Fibroblast of pulmonary artery (primary cell): Measurements from ENCODE around the gene PPM1F.

Source experiments
- DNase-seq: peaks from one replicate; pipeline ENCODE4 v3.0.0-alpha.2; 2010; ENCODE audit warnings: low read depth
- H3K4me3 ChIP-seq: replicated peaks from 2 replicates; pipeline ENCODE4 v1.5.1; 2011; ENCODE audit warnings: low read depth, mild to moderate bottlenecking, control low read depth, low read length, moderate library complexity
- TF ChIP-seq, protein P1 (sequence below): IDR thresholded peaks from 2 replicates; pipeline ENCODE4 v1.5.1; 2011; ENCODE audit warnings: mild to moderate bottlenecking, control low read depth, low read length, inconsistent platforms; ENCODE audit errors: missing control alignments

The PPM1F gene

DNA sequence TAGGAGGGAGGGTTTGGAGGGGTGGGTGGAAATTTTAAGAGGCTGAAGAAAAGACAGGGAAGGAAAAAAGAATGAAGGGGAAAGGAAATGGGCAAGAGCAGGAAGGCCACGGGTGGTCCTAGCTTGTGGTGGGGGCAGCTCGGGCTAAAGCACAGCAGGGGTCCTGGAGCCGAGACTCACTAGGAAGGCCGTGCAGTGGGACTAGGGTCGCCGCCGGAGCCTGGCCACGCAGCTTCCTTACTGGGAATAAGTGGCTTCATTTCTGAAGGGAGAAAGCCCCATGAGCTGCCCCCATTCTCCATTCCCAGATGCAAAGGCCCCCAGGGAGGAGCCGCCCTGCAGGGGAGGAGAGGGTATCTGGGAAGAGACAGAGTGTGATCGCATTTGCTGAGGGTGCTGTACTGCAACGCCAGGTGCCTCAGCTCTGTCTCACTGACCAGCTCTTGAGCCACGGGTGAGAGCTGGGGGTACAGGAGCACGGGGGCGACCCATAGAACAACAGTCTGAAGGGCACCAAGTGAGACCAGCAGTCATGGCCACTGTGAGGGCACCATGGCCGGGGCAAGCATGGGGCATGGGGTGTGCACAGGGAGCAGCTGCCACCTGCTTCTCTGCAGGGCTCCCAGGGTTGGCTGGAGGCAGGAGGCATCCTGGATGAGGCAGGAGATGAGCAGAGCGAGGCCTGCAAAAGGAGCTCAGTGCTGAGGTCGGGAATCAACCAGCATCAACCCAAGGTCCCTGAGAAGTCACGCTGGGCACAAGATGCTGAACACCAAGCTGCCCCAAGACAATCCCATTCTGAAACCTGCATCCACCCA, 18.4 kb upstream of the PPM1F start:
- H3K4me3 ChIP-seq, result no peak overlapping the region
- DNase-seq, result no peak
- TF ChIP-seq, protein P1, sequence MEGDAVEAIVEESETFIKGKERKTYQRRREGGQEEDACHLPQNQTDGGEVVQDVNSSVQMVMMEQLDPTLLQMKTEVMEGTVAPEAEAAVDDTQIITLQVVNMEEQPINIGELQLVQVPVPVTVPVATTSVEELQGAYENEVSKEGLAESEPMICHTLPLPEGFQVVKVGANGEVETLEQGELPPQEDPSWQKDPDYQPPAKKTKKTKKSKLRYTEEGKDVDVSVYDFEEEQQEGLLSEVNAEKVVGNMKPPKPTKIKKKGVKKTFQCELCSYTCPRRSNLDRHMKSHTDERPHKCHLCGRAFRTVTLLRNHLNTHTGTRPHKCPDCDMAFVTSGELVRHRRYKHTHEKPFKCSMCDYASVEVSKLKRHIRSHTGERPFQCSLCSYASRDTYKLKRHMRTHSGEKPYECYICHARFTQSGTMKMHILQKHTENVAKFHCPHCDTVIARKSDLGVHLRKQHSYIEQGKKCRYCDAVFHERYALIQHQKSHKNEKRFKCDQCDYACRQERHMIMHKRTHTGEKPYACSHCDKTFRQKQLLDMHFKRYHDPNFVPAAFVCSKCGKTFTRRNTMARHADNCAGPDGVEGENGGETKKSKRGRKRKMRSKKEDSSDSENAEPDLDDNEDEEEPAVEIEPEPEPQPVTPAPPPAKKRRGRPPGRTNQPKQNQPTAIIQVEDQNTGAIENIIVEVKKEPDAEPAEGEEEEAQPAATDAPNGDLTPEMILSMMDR, result no peak

DNA sequence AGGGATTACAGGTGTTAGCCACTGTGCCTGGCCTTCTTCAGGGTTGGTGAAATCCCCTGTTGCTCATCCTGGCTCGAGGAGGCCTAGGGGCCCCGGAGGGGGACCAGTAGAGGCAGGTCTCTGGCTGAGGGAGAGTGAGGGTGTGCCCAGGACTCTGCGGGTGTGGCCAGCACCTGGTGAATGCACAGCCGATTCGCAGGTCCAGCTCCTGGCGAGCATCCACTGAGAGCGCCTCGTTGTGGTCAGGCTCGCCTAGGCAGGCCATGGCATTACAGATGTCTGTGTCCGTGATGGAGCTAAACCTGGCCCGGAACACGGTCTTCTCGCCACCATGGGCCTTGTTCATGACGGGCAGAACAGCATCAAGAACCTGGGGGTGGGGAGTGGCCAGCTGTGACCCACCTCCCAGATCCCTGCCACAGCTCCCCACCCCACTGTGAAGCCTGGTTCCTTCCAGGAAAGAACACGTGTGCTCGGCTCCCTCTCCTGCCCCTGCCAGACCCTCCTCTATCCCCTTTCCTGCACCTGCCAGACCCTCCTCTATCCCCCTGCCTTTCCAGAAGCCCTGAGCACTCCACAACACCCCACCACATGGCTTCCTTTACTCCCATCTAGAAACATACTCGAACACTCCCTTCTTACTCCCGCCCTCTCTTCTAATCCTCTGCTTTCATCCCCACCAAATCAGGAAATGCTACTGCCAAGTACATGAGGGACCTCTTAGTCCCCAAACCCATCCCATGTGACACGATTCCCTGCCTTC, 17.6 kb upstream of the PPM1F start:
- no peak overlapping the region for H3K4me3 ChIP-seq
- no peak for DNase-seq
- TF ChIP-seq, protein P1, result no peak

DNA sequence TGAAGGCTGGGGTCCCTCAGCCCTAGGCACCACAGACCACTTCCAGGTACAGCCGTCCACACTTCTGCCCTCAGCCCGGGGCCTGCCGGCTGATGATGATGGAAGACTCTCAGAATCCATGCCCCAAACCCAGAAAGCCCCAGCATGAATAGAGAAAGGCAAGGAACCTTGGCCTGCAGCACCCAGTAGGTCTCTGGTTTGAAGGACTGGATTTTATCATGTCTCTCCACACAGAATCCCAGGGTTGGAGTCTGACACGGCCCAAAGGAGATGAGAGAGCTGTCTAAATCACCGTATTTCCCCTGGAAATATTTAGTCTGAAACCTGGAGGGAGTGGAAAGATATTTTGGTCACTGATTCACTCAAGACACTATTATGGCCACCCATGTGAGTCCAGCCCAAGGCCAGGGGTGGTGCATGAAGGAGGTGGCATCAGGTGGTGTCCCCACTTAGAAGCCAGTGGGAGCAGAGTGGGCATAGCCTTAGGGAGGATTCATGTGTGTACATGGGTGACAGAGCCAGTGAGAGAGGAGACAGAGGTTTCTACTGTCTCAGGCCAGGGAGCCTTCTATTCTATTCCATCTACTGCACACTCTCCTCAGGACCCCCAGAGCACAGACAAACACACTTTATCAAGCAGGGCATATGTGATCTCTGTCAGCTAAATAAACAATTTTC, 15.9 kb upstream of the PPM1F start:
- no peak overlapping the region for H3K4me3 ChIP-seq
- no peak for DNase-seq
- TF ChIP-seq, protein P1, result no peak

GRCh38 chr22:21967693-21968271, 15.1 kb upstream of the PPM1F start:
- no peak for DNase-seq
- H3K4me3 ChIP-seq, result no peak overlapping the region
- TF ChIP-seq, protein P1, result no peak

DNA sequence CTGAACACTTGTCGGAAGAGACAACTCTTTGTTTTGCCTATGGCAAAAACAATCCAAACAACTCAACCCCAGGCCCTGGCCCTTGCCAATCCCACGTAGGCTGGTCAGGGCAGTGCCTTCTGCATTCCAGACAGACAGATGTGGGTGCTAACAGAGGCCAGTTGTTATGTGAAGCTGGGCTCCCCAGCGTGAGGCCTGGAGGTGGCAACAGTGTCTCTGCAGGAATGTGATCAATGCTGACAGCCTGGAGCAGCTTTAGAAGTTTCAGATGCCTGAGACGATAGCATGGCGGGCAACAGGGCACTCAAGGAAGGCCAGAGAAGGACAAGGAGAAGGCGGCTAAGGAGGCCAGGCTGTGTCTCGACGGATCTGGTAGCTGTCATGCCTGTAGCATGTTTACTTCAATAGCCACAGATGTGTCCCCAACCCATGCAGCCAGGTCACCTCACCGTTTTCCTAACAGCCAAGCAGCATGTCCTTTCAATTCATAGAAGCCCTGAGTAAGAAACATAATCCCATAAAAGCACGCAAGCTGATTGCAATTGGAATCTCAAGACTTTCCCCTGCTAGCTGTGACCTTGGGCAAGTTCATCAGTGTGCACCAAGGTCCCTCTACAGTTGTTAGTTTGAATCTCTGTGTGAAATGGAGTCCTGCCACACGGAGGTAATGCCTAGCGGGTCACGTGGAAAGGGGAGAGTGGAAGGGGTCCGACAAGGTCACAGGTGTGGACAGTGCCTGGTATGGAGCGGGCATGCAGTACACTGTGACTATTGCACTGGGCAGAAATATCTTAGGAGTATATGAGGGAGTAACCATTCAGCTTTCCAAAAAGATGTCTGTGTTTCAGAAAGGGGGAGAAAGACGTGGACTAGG, 14.2 kb upstream of the PPM1F start:
- no peak for DNase-seq
- no peak overlapping the region for H3K4me3 ChIP-seq
- TF ChIP-seq, protein P1, result no peak

DNA sequence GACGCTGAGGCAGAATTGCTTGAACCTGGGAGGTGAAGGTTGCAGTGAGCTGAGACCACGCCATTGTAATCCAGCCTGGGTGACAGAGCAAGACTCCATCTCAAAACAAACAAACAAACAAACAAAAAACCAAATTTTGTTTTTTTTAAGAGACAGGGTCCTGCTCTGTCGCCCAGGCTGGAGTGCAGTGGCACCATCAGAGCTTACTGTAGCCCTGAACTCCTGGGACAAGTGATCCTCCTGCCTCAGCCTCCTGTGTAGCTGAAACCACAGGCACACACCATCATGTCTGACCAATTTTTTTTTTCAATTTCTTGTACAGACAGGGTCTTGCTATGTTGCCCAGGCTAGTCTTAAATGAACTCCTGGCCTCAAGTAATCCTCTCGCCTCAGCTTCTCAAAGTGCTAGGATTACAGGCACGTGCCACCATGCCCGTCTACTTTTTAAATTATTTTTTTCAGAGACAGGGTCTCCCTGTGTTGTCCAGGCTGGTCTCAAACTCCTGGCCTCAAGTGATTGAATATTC, 13.2 kb upstream of the PPM1F start:
- TF ChIP-seq, protein P1, result no peak

More for the DNA sequence above, 13.2 kb upstream of the PPM1F start:
- no peak overlapping the region for H3K4me3 ChIP-seq
- DNase-seq, result no peak
